ENCODE results near the gene OXCT2.
"Not testable (repeated sequence)": the region's sequence is repeated elsewhere in the genome, so short reads cannot be mapped to it uniquely, and the experiment has no call there.

The OXCT2 gene

GRCh38 chr1:39787108-39787375 is 15.9 kb upstream of the OXCT2 start:
- DNase-seq = not testable (repeated sequence)

- not testable (repeated sequence) for DNase-seq
Measured at GRCh38 chr1:39786303-39787107, 15.4 kb upstream of the OXCT2 start.

GRCh38 chr1:39782685-39783084 is 11.5 kb upstream of the OXCT2 start:
- DNase-seq = not testable (repeated sequence)

GRCh38 chr1:39782103-39782502 is 11.0 kb upstream of the OXCT2 start:
- DNase-seq = no peak

GRCh38 chr1:39781349-39781715 is 10.2 kb upstream of the OXCT2 start:
- DNase-seq = no peak

GRCh38 chr1:39779821-39780220 is 8.7 kb upstream of the OXCT2 start:
- DNase-seq = no peak

GRCh38 chr1:39779137-39779536 is 8.0 kb upstream of the OXCT2 start:
- no peak for DNase-seq

GRCh38 chr1:39778463-39779099 is 7.4 kb upstream of the OXCT2 start:
- not testable (repeated sequence) for DNase-seq

GRCh38 chr1:39777896-39778295 is 6.7 kb upstream of the OXCT2 start:
- DNase-seq = not testable (repeated sequence)

GRCh38 chr1:39777306-39777705 is 6.2 kb upstream of the OXCT2 start:
- no peak for DNase-seq

- no peak for DNase-seq
Measured at GRCh38 chr1:39776886-39777285, 5.7 kb upstream of the OXCT2 start.

GRCh38 chr1:39776400-39776713 is 5.2 kb upstream of the OXCT2 start:
- DNase-seq = no peak

- DNase-seq = not testable (repeated sequence)
Measured at GRCh38 chr1:39775676-39776399, 4.7 kb upstream of the OXCT2 start.

- not testable (repeated sequence) for DNase-seq
Measured at GRCh38 chr1:39775141-39775540, 4.0 kb upstream of the OXCT2 start.

GRCh38 chr1:39773369-39773979 is 2.3 kb upstream of the OXCT2 start:
- DNase-seq = not testable (repeated sequence)

GRCh38 chr1:39770100-39771021 is 787 bp downstream of the OXCT2 start:
- not testable (repeated sequence) for DNase-seq

GRCh38 chr1:39769502-39769901 is 1.6 kb downstream of the OXCT2 start:
- DNase-seq = not testable (repeated sequence)

- DNase-seq = not testable (repeated sequence)
Measured at GRCh38 chr1:39766466-39766865, 4.7 kb downstream of the OXCT2 start.

GRCh38 chr1:39764512-39764911 is 6.6 kb downstream of the OXCT2 start:
- not testable (repeated sequence) for DNase-seq

GRCh38 chr1:39763619-39764374 is 7.4 kb downstream of the OXCT2 start:
- DNase-seq = not testable (repeated sequence)
